CD4-positive, alpha-beta T cell treated with Interleukin-2 at 100 ng/mL for 4 hours (primary cell): Measurements from ENCODE around the gene TMEM108.

ENCODE experiments used
- DNase-seq: peaks from one replicate; pipeline ENCODE4 v3.0.0-alpha.2; 2020; ENCODE audit warnings: low spot score

Gene TMEM108

DNA sequence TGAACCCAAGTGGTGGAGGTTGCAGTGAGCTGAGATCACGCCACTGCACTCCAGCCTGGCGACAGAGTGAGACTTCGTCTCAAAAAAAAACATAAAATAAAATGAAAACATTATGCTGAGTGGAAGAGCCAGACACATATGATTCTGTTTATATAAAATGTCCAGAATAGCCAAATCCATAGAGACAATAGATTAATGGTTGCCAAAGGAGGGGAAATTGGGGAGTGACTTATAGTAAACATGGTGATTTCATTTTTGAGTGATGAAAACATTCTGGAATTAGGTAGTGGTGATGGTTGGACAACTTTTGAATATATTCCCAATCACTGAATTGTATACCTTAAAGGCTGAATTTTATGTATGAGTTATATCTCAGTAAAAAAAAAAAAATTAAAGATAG, 189.6 kb downstream of the TMEM108 start:
- DNase-seq, result no peak

DNA sequence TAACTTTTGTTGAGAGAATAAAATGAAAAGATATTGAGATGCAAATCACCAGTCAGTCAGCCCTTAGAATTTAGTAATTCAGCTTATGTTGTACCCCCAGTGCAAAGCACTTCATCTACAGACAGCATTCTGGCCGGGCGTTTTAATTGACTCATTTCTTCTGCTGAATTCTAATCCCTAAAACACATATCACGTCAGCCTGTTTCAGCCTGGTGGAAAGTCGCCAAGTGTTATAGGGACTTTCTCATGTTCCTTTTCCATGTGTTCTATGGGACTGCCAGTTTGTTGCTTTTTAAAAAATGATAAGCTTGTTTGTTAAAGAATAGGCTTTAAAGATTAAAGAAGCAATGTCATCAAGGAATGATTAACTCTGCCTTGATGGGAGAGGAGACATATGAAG, 192.0 kb downstream of the TMEM108 start:
- no peak for DNase-seq

DNA sequence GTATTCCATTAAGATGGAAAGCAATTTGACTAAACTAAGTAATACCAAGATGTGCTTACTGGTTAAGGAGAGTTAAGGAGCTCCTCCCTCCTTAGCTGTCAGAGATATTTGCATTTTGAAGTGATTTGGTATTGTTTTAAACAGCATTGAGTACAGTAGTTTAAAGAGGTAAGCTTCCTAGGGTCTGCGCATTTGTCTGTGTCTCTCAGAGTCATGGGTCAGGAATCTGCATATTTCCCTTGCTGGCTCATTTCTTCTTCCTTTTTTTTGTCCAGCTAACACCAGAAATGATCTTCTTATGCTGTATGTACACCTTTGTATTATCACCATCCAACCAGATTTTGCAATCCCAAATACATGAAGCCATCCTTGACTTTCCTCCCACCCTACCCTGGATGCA, 198.7 kb downstream of the TMEM108 start:
- no peak for DNase-seq

DNA sequence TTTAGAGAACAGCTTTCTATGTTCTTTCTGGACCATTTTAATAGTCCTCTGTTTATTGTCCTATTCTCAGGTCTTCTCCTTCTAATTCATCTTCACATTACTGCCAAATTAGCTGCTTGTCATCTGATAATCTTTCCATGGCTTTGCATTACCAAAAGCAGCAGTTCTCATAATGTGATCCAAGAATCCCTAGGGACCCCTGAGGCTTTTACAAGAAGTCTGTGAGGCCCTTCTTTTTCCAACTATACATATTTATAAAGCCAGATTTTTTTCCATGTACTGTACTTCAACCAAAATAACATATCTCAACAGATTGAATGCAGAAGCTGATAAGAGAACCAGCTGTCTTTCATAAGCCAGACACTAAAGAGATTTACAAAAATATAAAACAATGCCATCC, 199.2 kb downstream of the TMEM108 start:
- no peak for DNase-seq

DNA sequence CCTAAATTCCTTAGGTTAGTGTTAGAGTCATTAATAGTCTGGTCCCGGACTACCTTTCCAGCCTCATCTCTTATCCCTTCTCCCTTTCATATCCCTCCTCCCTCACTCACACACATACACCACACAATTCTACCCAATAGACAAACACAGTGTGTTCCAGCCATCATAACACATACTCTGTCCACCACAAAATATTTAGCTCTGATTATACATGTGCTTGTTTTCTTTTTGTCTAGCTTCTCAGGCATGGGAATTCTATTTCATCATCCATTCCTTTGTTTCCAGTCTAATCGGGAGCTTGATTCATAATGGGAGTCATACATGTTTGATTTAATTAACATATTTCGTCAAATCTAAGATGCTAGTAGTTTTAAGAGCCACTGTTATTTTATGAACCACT, 199.8 kb downstream of the TMEM108 start:
- no peak for DNase-seq

DNA sequence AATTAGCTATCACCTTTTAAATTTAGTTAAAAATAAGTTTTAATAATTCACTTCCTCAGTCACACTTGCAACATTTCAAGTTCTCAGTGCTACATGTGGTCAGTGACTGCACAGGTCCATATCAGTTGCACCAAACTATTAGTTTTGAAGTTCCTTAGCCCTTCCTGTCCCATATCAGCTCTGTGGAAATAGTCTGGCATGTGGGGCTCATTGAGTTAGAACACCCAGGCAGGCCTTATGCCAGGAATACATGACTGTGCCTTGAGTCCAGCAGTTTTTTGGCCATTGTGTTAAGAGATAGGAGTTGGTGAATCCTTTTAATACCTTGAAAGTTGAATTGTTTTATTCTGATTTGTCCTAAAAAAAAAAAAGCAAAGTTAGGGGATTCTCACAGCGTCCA, 207.9 kb downstream of the TMEM108 start:
- no peak for DNase-seq

DNA sequence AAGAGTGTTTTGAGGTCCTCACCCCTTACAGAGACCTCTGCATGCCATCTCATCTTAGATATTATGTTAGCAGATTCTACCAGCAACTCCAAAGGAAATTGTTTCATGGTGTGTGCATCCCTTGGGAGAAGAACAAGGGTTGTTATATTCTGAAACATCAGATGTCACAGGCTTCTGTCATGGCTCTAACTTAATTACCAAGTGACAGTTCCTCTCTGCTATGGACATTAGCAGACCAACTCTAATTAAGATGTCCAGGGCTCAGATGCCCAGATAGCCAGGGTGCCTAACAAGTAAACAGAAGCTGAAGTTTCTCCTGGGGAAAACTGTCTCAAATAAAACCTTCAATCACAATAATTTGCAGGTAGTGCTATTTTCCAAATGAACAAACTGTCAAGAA, 208.6 kb downstream of the TMEM108 start:
- no peak for DNase-seq

DNA sequence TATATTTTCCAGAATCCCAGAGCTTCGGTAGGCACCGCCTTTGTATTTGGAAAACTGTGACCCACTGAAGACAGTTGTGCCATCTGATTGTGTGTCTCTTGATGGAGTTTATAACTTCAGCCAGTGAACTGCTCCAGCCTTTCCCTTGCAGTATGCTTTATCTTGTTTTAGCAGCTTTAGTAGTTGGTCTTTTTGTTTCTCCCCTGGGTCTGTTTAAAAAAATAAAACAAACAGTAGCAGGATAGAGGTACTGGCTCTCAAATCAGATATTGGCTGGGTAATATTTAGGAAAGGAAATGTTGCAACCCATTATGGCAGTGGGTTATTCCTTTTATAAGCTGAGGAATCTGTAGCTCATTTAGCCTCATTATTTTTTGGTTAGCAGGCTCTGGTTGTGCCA, 210.2 kb downstream of the TMEM108 start:
- no peak for DNase-seq

DNA sequence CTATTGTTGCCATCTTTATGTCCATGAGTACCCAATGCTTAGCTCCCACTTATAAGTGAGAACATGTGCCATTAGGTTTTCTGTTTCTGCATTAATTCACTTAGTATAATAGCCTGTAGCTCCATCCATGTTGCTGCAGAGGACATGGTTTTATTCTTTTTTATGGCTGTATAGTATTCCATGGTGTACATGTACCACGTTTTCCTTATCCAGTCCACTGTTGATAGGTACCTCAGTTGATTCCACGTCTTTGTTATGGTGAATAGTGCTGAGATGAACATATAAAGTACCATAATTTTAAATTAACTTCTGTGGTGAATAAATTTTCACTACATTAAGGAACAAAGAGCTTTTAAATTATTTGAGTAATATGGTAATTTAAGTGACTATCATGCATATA, 211.3 kb downstream of the TMEM108 start:
- DNase-seq, result no peak

DNA sequence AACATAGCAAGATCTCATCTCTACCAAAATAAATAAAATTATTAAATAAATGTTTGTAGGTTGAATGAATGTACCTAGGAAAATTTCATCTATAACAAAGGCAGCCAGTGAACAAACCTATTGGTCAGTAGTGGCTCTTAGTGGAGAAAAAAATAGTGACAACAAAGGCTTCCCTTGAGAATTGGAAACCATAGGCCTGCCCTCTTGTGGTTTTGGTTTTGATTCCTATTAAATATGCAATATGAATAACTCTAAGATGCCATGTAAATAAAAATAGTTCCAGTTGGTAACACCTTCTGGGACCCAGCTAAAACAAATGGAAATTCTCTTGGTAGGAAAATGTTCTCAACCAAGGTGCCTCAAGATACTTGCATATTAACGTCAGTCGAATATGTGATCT, 216.0 kb downstream of the TMEM108 start:
- no peak for DNase-seq

DNA sequence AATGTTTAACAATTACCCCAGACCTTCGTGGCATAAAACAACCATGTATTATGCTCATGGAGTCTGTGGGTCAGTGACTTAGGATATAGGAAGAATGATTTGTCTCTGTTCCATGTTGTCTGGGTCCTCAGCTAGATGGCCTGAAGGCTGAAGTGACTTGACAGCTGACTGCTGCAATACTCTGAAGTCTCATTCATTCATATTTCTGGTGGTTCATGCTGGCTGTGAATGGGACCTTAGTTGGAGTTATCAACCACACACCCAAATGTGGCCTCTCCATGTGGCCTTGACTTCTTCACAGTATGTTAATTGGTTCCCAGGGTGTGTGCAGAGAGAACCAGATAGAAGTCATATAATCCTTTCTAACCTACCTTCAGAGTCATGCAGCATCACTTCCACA, 216.5 kb downstream of the TMEM108 start:
- no peak for DNase-seq

DNA sequence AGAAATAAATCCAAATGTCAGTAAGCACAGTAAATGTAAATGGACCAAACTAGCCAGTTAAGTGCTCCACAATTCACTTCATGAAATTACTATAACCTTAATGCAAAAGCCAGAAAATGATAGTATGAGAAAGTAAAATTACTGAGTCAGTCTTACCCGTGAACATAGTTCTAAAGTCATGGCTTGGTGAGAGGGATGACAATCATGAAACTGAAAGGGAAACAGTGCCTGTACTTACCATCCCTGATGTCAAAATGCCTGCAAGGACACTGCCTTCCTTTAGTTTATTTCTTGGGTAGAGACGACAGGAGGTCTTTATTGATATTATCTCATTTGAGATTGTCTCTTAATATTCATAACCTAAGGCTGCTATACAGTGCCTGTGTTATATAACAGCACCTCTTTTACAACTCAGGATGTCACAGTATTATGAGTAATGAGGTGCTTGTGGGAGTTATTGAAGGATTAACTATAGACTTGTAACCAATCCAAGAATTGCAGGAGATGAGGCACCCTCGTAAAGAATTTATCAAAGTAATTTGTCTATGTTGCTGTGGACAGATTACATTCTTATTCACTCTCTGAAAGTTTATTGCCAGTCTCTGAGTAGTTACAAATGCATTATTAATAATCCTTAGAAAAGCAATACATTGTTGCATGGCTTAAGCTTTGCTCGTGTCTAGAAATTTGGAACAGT, 218.7 kb downstream of the TMEM108 start:
- no peak for DNase-seq

DNA sequence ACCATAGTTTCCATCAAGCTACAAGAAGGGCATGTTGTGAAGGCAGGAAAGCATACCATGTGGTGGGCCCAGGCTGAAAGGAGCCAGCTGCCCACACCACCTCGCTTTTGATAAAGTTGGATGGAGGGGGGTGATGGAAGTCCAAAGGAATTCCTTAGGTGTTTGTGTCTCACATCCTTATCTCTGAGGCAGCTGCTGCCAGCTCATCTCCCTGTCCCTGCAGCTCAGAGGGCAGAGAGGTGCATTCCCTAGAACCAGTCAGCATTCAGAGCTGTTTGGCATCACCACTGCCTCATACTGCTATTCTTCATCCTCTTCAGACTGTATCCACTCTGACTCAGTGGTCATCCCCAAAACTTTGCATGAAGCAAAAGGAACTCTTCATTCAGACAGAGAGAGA, 220.2 kb downstream of the TMEM108 start:
- no peak for DNase-seq

DNA sequence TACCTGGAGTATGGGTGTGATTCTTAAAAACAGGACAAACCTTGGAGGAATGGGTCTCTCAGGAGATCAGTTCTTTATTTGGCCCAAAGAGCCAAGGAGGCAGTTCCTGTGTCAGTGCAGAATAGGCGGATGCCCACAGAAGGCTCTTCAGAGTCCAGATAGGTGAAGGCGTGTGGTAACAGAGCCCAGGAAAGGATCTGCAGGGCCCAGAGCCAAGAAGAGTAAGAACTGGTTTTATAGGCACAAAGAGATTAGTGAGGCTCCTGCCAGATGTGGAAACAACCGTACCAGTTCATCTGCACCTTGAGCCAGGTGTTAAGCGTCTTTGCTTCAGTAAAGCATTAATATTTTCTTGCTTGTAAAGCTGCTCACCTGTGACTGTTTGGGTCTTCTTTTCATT, 221.6 kb downstream of the TMEM108 start:
- DNase-seq, result no peak

DNA sequence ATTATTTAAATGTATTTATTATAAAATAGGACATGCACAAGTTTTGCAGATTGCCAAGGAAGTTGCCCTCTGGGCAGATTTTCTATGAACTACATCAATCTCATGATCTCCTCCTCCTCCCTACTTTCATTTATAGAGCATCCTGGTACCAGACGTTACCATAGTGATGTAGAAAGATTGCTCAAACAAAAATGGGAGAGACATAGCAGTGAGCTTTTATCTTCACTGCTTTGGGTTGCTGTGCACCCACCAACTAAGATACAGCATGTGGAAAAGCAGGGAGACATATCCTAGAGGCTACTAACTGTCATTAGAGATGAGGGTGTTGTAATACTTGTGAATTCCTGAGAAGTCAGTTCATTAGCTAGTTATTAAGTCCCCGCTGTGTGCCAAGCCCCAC, 224.1 kb downstream of the TMEM108 start:
- DNase-seq, result no peak

DNA sequence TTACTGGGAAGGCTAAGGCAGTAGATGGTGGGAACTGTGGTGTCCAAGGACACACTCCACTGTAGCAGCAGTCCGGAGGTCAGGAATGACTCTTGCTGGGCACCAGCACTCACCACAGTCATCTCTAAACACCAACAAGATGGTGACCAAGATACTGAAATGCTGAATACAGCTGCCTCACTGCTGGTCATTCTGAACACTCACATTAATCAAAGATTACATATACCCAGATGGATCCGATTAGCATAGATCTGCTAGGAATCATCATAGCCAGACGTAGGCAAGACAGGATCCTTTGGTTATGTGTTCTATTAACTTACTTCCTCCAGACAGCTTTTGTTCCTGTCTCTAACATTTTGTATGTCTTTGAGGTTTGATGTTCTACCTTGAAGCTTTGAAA, 226.7 kb downstream of the TMEM108 start:
- no peak for DNase-seq

DNA sequence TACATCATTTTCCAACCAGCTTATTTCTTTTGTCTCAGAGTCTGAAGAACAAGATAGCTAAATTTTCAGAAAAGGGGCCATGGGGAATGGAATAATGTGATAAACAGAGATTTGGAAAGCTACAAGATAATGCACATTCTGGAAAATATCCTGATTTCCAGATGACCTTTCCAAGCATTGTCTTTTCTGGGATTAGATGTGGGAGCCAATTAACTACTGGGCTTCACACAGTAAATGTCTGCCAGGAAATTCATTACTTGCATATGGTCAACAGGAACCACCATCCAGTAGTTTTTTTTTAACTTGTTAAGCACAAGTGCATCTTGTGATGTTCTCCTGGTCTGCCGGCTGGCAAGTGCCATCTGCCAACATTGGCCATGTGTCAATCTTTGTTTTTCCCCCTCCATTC, 230.5 kb downstream of the TMEM108 start:
- DNase-seq, result no peak

DNA sequence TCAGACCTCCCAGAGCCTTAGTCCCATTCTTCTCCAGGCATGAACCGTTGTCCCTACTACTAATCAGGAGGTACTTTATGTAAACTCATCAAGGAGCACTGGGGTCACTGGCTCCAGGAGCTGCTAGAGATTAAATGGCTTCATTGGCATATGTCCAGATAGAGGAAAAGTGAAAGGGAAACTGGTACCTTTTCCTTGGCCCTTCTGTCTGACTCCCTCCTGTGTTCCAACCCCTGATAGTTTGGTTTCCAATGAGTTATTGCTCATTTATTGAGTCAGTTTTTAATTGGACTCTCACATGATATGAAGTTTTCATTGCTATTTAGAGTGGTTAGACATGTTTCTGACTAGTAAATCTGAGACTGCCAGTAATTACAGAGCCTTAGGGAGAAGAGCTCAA, 231.2 kb downstream of the TMEM108 start:
- DNase-seq, result no peak

DNA sequence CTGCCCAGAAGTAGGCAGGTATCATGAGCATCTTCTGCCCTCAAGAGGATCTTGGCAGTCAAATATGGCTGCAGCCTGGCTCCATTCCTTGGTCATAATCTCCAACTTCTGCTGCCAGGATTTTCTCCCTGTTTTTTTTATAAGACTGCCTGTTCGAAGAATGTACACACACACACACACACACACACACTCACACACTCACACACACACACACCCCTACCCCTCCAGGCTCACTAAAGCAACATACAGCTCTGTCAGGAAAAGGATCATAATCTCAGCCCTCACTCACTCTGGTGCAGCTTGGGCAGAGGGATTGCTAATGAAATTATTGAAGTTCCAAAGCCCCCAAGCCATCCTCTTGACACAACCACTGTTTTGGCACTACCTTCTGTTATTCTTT, 232.4 kb downstream of the TMEM108 start:
- DNase-seq, result no peak

DNA sequence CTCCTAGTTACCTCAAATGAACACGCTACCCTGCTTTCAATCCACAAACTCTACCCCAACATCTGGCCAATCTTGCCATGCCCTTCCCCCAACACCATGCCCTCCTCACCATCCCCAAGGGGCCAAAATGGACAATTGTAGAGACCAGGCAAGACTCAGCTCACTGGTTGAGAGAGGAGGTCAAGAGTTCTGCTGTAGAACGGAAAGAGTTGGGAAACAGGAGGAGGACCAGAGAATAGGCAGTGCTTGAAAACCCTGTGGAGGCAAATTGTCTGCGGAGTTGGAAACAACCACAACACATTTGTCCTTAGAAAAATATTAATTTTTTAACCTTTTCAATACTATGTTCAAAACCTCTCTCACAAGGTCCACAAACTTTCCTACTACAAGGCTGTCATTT, 232.9 kb downstream of the TMEM108 start:
- DNase-seq, result no peak

DNA sequence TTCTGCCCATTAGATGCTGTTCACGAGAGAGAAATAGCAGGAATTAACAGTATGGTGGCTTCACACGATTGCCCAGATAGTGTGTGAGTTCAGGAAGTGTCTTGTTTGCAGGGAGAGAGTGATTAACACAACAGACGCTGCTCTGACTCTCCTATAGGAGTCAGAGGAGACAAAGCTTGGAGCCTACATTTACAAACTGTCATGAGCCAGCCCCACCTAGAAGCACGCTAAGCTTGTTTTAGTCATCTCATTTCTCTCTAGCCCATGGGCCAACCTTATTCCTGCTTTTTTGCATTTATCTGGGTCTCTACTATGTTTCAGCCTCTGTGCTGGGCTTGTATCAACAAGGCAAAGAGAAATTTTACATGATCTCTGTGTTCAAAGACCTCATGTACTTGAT, 233.3 kb downstream of the TMEM108 start:
- no peak for DNase-seq

DNA sequence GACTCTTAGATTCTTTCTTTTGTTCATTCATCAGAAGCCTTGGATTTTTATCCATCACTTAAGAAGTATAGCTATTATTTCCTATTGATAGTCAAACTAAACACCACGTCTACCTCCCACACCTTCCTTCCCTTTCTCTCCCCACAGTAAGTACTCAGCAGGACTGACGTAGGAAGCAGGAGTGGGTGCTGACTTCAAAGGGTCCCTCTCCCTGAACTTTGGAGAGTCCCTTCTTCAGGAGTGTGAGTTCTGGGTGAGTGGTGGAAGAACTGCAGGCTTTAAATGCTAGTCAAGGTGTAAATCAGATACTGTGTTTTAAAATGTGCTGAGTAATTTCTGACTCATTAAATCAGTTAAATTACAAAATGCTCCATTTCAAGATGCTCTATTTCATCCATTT, 235.2 kb downstream of the TMEM108 start:
- no peak for DNase-seq

DNA sequence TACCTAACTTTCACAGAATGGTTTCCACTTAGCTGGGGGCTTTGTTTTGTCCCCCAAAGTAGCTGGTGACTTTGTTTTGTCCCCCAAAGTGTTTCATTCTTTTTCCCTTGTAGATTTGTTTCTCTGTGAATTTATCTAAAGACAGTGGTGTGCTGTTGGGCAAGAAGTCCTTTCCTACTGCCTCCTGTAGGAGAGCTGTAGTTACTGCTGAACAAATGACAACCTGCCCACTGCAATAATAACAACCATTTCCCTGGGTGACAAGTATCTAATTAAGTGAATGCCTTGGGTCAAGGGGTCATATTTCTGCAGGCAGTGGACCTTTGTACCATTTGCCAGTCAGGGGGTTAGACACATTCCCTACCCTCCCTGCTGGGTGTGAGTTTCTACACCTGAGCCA, 236.3 kb downstream of the TMEM108 start:
- no peak for DNase-seq

DNA sequence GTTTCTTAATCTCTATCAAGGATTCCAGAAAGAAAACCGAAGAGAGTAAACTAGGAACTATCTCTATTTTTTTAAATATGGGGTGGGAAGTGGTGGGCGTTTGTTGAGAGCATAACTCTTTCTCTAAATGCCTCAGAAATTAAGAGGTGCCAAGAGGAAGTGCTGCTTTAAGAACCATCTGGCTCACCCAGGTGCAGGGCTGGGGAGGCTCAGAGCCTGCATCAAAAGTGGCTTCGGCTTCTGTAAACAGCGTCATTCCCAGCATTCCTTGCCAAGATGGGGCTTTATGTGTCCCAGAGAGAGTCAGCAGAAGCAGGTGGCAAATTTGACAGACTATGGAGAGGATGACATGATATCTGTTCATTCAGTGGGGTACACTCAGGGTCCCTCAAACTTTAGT, 238.4 kb downstream of the TMEM108 start:
- DNase-seq, result no peak

DNA sequence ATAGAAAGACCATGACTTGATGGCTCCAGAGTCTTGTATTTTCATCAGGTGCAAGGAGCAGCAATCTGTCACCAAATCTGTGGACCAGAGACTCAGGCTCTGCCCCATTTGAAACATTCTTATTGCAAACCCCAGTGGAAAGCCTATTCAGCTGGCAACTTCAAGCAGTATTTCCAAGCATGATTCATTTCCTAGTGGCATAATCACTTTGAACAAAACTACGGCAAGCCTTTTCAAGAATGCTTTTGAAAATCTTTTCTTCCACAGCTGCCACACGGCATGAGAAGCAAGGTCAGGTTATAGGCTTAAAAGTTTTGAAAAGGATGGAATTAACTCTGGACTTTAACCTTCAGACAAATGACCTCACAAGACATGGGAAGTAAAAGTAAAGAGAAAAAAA, 239.6 kb downstream of the TMEM108 start:
- no peak for DNase-seq
